Activated CD4-positive, alpha-beta T cell treated with anti-CD3 and anti-CD28 coated beads, Interleukin-2, amount 10 ng/mL, durations not matched to agents 7 days and 5 days (primary cell): ENCODE results near the gene MFSD1. TPM values are rescaled to one million over a fixed set of nuclear protein-coding genes. Genes with fewer than 3 reads are reported as not detected.
"Not testable (repeated sequence)": the region's sequence is repeated elsewhere in the genome, so short reads cannot be mapped to it uniquely, and the experiment has no call there.

Experiments used
- CTCF ChIA-PET: fragments of 350-600 bp; sonication (Branson Sonifier 250); formaldehyde crosslinking; loops from one replicate; lab custom pipeline; 2021; ENCODE audit warnings: antibody characterized with exemption; lab: Charles Lee
- POLR2A ChIA-PET: fragments of 350-600 bp; sonication (Branson Sonifier 250); formaldehyde crosslinking; loops from one replicate; lab custom pipeline; 2021; ENCODE audit warnings: antibody characterized with exemption; lab: Charles Lee
- DNase-seq: peaks from one replicate; pipeline ENCODE4 v3.0.0-alpha.2; 2020
- H3K27ac Mint-ChIP-seq: one replicate; pipeline ENCODE4 v1.8.0; 2021; ENCODE audit warnings: mild to moderate bottlenecking, moderate library complexity, mixed read lengths
- H3K27me3 Mint-ChIP-seq: one replicate; pipeline ENCODE4 v1.8.0; 2021; ENCODE audit warnings: mixed read lengths
- H3K36me3 Mint-ChIP-seq: one replicate; pipeline ENCODE4 v1.8.0; 2021; ENCODE audit warnings: low read depth, mixed read lengths
- H3K4me1 Mint-ChIP-seq: one replicate; pipeline ENCODE4 v1.8.0; 2021; ENCODE audit warnings: mixed read lengths
- H3K4me3 Mint-ChIP-seq: one replicate; pipeline ENCODE4 v1.8.0; 2021; ENCODE audit warnings: mild to moderate bottlenecking, moderate library complexity, mixed read lengths
- H3K9me3 Mint-ChIP-seq: one replicate; pipeline ENCODE4 v1.8.0; 2021; ENCODE audit warnings: mixed read lengths
- total RNA-seq, 2 experiments: library from RNA; stranded (reverse); gene quantifications; one replicate each; pipeline ENCODE4 v1.2.3, GENCODE V29; 2021

MFSD1 gene
- total RNA-seq, 2 experiments from 2014 or later: 25.1 to 30.5 TPM

- H3K4me1 Mint-ChIP-seq: peaks cover 2% of the 10 kb centered on the region
- POLR2A ChIA-PET: no interaction called here
- H3K9me3 Mint-ChIP-seq: no peaks in the 10 kb centered on the region
- no peak overlapping the region for H3K4me3 Mint-ChIP-seq
- no peaks in the 10 kb centered on the region for H3K36me3 Mint-ChIP-seq
- no peak overlapping the region for H3K27ac Mint-ChIP-seq
- no peak for DNase-seq
- H3K27me3 Mint-ChIP-seq: no peaks in the 10 kb centered on the region
- CTCF ChIA-PET: no interaction called here
Measured at GRCh38 chr3:158781849-158782248, 20.0 kb upstream of the MFSD1 start.

GRCh38 chr3:158782283-158782989 is 19.4 kb upstream of the MFSD1 start:
- ChIA-PET POLR2A (no interaction called here), CTCF (no interaction called here)
- Mint-ChIP-seq H3K4me3 (no peak overlapping the region), H3K9me3 (no peaks in the 10 kb centered on the region), H3K27ac (no peak overlapping the region), H3K4me1 (peaks cover 2% of the 10 kb centered on the region), H3K36me3 (no peaks in the 10 kb centered on the region), H3K27me3 (no peaks in the 10 kb centered on the region)
- DNase-seq: no peak

GRCh38 chr3:158783051-158783450 is 18.8 kb upstream of the MFSD1 start:
- POLR2A ChIA-PET: no interaction called here
- no peak overlapping the region for H3K4me3 Mint-ChIP-seq
- H3K27ac Mint-ChIP-seq: no peak overlapping the region
- CTCF ChIA-PET: no interaction called here
- H3K9me3 Mint-ChIP-seq: no peaks in the 10 kb centered on the region
- H3K4me1 Mint-ChIP-seq: peaks cover 2% of the 10 kb centered on the region
- no peaks in the 10 kb centered on the region for H3K27me3 Mint-ChIP-seq
- DNase-seq: no peak
- no peaks in the 10 kb centered on the region for H3K36me3 Mint-ChIP-seq

- CTCF ChIA-PET: no interaction called here
- H3K36me3 Mint-ChIP-seq: no peaks in the 10 kb centered on the region
- no peaks in the 10 kb centered on the region for H3K27me3 Mint-ChIP-seq
- POLR2A ChIA-PET: no interaction called here
- DNase-seq: no peak
- peaks cover 3% of the 10 kb centered on the region for H3K4me1 Mint-ChIP-seq
- H3K27ac Mint-ChIP-seq: no peak overlapping the region
- H3K9me3 Mint-ChIP-seq: no peaks in the 10 kb centered on the region
- H3K4me3 Mint-ChIP-seq: no peak overlapping the region
Measured at GRCh38 chr3:158785972-158786371, 15.9 kb upstream of the MFSD1 start.

- Mint-ChIP-seq H3K27me3 (peaks cover 5% of the 10 kb centered on the region), H3K36me3 (no peaks in the 10 kb centered on the region), H3K27ac (no peak overlapping the region), H3K9me3 (no peaks in the 10 kb centered on the region), H3K4me1 (peaks cover 6% of the 10 kb centered on the region), H3K4me3 (no peak overlapping the region)
- no peak for DNase-seq
- ChIA-PET CTCF (interaction anchor here (2.3 kb wide), 2 partner anchors 13 to 61 kb away, joined by 6 to 11 read pairs; partner anchors contain the start of gene MFSD1), POLR2A (no interaction called here)
Measured at GRCh38 chr3:158788446-158788845, 13.4 kb upstream of the MFSD1 start.

GRCh38 chr3:158789592-158789991 is 12.3 kb upstream of the MFSD1 start:
- ChIA-PET POLR2A (no interaction called here), CTCF (interaction anchor here (0.7 to 2.3 kb wide), 3 partner anchors 12 to 62 kb away, joined by 3 to 11 read pairs (median 6); partner anchors contain the start of gene MFSD1)
- Mint-ChIP-seq H3K36me3 (no peaks in the 10 kb centered on the region), H3K4me3 (no peak overlapping the region), H3K27ac (no peak overlapping the region), H3K9me3 (no peaks in the 10 kb centered on the region), H3K27me3 (peaks cover 5% of the 10 kb centered on the region), H3K4me1 (peaks cover 6% of the 10 kb centered on the region)
- DNase-seq: no peak

GRCh38 chr3:158790901-158791589 is 10.8 kb upstream of the MFSD1 start:
- Mint-ChIP-seq H3K27ac (no peak overlapping the region), H3K27me3 (peaks cover 8% of the 10 kb centered on the region)

GRCh38 chr3:158791590-158791920 is 10.3 kb upstream of the MFSD1 start:
- H3K9me3 Mint-ChIP-seq, H3K4me1 Mint-ChIP-seq, DNase-seq, H3K36me3 Mint-ChIP-seq, POLR2A ChIA-PET, H3K27ac Mint-ChIP-seq, H3K4me3 Mint-ChIP-seq: not testable (repeated sequence)
- peaks cover 14% of the 10 kb centered on the region for H3K27me3 Mint-ChIP-seq
- CTCF ChIA-PET: interaction anchor here (0.6 to 1.5 kb wide), 13 partner anchors 9 to 1275 kb away, joined by 3 to 10 read pairs (median 4); partner anchors contain the start of genes GFM1 and MFSD1

More at GRCh38 chr3:158790901-158791589, 10.8 kb upstream of the MFSD1 start:
- Mint-ChIP-seq H3K9me3 (no peaks in the 10 kb centered on the region), H3K4me3 (peak overlapping the region; percentile 49), H3K4me1 (peaks cover 6% of the 10 kb centered on the region), H3K36me3 (no peaks in the 10 kb centered on the region)
- POLR2A ChIA-PET: no interaction called here
- peak; percentile 57 for DNase-seq
- CTCF ChIA-PET: interaction anchor here (0.6 to 1.5 kb wide), 13 partner anchors 9 to 1276 kb away, joined by 3 to 10 read pairs (median 4); partner anchors contain the start of genes GFM1 and MFSD1

GRCh38 chr3:158792709-158793108 is 9.1 kb upstream of the MFSD1 start:
- Mint-ChIP-seq H3K27ac (no peak overlapping the region), H3K4me1 (peaks cover 6% of the 10 kb centered on the region), H3K4me3 (no peak overlapping the region), H3K9me3 (no peaks in the 10 kb centered on the region), H3K27me3 (peaks cover 19% of the 10 kb centered on the region), H3K36me3 (no peaks in the 10 kb centered on the region)
- DNase-seq: no peak
- CTCF ChIA-PET: no interaction called here
- POLR2A ChIA-PET: no interaction called here

- Mint-ChIP-seq H3K4me1 (peaks cover 6% of the 10 kb centered on the region), H3K9me3 (no peaks in the 10 kb centered on the region), H3K36me3 (no peaks in the 10 kb centered on the region), H3K27ac (no peak overlapping the region), H3K4me3 (no peak overlapping the region), H3K27me3 (peaks cover 26% of the 10 kb centered on the region)
- CTCF ChIA-PET: interaction anchor here (1.6 kb wide), 1 partner anchor 66 kb away, joined by 5 read pairs; no protein-coding TSS in a partner anchor
- DNase-seq: no peak
- POLR2A ChIA-PET: no interaction called here
Measured at GRCh38 chr3:158794206-158794605, 7.6 kb upstream of the MFSD1 start.

- ChIA-PET CTCF (interaction anchor here (1.0 to 1.6 kb wide), 3 partner anchors 12 to 67 kb away, joined by 3 to 5 read pairs (median 3); no protein-coding TSS in a partner anchor), POLR2A (no interaction called here)
- Mint-ChIP-seq H3K4me1 (peaks cover 6% of the 10 kb centered on the region), H3K9me3 (no peaks in the 10 kb centered on the region), H3K4me3 (no peak overlapping the region), H3K27ac (no peak overlapping the region), H3K36me3 (no peaks in the 10 kb centered on the region), H3K27me3 (peaks cover 30% of the 10 kb centered on the region)
- DNase-seq: no peak
Measured at GRCh38 chr3:158794936-158795518, 6.8 kb upstream of the MFSD1 start.

- ChIA-PET POLR2A (no interaction called here), CTCF (interaction anchor here (1.0 to 2.8 kb wide), 7 partner anchors 10 to 142 kb away, joined by 3 to 8 read pairs (median 5); no protein-coding TSS in a partner anchor)
- Mint-ChIP-seq H3K4me3 (peak overlapping the region; percentile 89), H3K27ac (peak overlapping the region; percentile 89), H3K36me3 (peaks cover 6% of the 10 kb centered on the region), H3K27me3 (peaks cover 23% of the 10 kb centered on the region), H3K9me3 (no peaks in the 10 kb centered on the region), H3K4me1 (peaks cover 29% of the 10 kb centered on the region)
- no peak for DNase-seq
Measured at GRCh38 chr3:158801201-158801600, 653 bp upstream of the MFSD1 start.
